HFFc6 (cell line): ENCODE results near the gene RAB27A. TPM values are rescaled to one million over a fixed set of nuclear protein-coding genes. Genes with fewer than 3 reads are reported as not detected.
"Not testable (repeated sequence)": the region's sequence is repeated elsewhere in the genome, so short reads cannot be mapped to it uniquely, and the experiment has no call there.

ENCODE experiments used
- DNase-seq: peaks from one replicate; pipeline ENCODE4 v3.0.0-alpha.2; 2018
- H3K27ac Mint-ChIP-seq: 2 replicates; pipeline ENCODE4 v1.8.0; 2020; ENCODE audit warnings: mild to moderate bottlenecking, mixed read lengths
- H3K27me3 Mint-ChIP-seq: 2 replicates; pipeline ENCODE4 v1.8.0; 2021; ENCODE audit warnings: mild to moderate bottlenecking, moderate library complexity, mixed read lengths; ENCODE audit not compliant: insufficient read depth
- H3K36me3 Mint-ChIP-seq: 2 replicates; pipeline ENCODE4 v1.8.0; 2021; ENCODE audit warnings: low read depth, mixed read lengths
- H3K4me1 Mint-ChIP-seq: 2 replicates; pipeline ENCODE4 v1.8.0; 2020; ENCODE audit warnings: low read depth, mixed read lengths
- H3K4me3 Mint-ChIP-seq: 2 replicates; pipeline ENCODE4 v1.8.0; 2020; ENCODE audit warnings: mild to moderate bottlenecking, moderate library complexity, mixed read lengths
- H3K9me3 Mint-ChIP-seq: 2 replicates; pipeline ENCODE4 v1.8.0; 2020; ENCODE audit warnings: mild to moderate bottlenecking, mixed read lengths
- total RNA-seq, 6 experiments: library from RNA; stranded (reverse); fragmentation: NEBNext Ultra II Directional; extraction: Animal tissue kit (Norgen Biotek cat#: 25700); gene quantifications; 2 replicates in 1 of 6; 3 replicates in 5 of 6; pipeline ENCODE4 v1.2.3, GENCODE V29; 2021
- TF ChIP-seq, protein P1 (sequence below): fragments of 200-600 bp; sonication (generic); IDR thresholded peaks from 2 replicates; pipeline ENCODE4 v1.5.0; 2021; ENCODE audit warnings: antibody characterized with exemption, mild to moderate bottlenecking

The RAB27A gene
- total RNA-seq, 6 experiments from 2014 or later = 6.9 to 13.7 (median 13.0) TPM

DNA sequence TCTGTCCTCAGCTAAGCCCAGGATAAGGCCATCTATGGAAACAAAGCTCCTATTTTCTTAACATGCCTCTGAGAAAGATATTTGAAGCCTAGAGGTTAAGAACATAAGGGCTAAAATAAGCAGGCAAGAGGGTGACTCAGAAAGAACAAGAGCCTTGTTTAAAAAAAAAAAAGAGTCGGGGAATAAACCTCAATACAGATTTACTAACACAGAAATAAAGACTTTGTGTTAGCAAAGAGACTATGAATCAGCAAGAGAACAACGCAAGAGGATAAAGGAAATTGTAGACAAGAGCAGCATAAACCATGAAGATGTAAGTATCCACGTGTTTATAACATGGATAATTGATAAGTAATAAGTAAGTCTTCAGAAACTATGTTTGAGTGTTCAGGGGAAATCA lies 36.0 kb downstream of the RAB27A start:
- Mint-ChIP-seq H3K27ac (peak overlapping the region; percentile 70), H3K4me1 (peaks cover 46% of the 10 kb centered on the region), H3K4me3 (peak overlapping the region; percentile 30), H3K9me3 (no peaks in the 10 kb centered on the region; the same call in 1 of the 2 replicates), H3K36me3 (peaks cover 7% of the 10 kb centered on the region), H3K27me3 (no peaks in the 10 kb centered on the region)
- TF ChIP-seq, protein P1, sequence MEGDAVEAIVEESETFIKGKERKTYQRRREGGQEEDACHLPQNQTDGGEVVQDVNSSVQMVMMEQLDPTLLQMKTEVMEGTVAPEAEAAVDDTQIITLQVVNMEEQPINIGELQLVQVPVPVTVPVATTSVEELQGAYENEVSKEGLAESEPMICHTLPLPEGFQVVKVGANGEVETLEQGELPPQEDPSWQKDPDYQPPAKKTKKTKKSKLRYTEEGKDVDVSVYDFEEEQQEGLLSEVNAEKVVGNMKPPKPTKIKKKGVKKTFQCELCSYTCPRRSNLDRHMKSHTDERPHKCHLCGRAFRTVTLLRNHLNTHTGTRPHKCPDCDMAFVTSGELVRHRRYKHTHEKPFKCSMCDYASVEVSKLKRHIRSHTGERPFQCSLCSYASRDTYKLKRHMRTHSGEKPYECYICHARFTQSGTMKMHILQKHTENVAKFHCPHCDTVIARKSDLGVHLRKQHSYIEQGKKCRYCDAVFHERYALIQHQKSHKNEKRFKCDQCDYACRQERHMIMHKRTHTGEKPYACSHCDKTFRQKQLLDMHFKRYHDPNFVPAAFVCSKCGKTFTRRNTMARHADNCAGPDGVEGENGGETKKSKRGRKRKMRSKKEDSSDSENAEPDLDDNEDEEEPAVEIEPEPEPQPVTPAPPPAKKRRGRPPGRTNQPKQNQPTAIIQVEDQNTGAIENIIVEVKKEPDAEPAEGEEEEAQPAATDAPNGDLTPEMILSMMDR = no peak
- DNase-seq = peak; percentile 40

GRCh38 chr15:55252201-55252600 lies 37.4 kb downstream of the RAB27A start:
- not testable (repeated sequence) for DNase-seq, H3K27me3 Mint-ChIP-seq, H3K27ac Mint-ChIP-seq, H3K36me3 Mint-ChIP-seq, H3K9me3 Mint-ChIP-seq, H3K4me3 Mint-ChIP-seq
- peaks cover 44% of the 10 kb centered on the region for H3K4me1 Mint-ChIP-seq

GRCh38 chr15:55250941-55251340 lies 38.7 kb downstream of the RAB27A start:
- H3K27ac Mint-ChIP-seq = no peak overlapping the region
- no peak overlapping the region for H3K4me3 Mint-ChIP-seq
- H3K9me3 Mint-ChIP-seq = no peaks in the 10 kb centered on the region
- H3K4me1 Mint-ChIP-seq = peaks cover 31% of the 10 kb centered on the region
- no peak for DNase-seq
- H3K36me3 Mint-ChIP-seq = no peaks in the 10 kb centered on the region; the same call in 1 of the 2 replicates
- TF ChIP-seq, protein P1 = no peak
- no peaks in the 10 kb centered on the region for H3K27me3 Mint-ChIP-seq

GRCh38 chr15:55250392-55250791 lies 39.2 kb downstream of the RAB27A start:
- Mint-ChIP-seq H3K9me3 (no peaks in the 10 kb centered on the region), H3K27ac (no peak overlapping the region), H3K4me3 (no peak overlapping the region), H3K36me3 (no peaks in the 10 kb centered on the region), H3K27me3 (no peaks in the 10 kb centered on the region), H3K4me1 (peaks cover 25% of the 10 kb centered on the region)
- DNase-seq = peak; percentile 38
- TF ChIP-seq, protein P1 = no peak

DNA sequence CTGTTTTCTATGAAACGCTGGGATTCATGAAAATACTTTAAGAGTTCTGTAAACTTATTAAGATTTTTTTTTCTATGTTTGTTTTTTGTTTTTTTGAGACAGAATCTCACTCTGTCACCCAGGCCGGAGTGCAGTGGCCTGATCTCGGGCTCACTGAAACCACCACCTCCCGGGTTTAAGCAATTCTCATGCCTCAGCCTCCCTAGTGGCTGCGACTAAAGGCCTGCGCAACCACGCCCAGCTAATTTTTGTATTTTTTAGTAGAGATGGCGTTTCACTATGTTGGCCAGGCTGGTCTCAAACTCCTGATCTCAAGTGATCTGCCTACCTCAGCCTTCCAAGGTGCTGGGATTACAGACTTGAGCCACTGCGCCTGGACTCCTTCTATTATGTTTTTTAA lies 39.7 kb downstream of the RAB27A start:
- peaks cover 20% of the 10 kb centered on the region for H3K4me1 Mint-ChIP-seq
- H3K4me3 Mint-ChIP-seq, H3K9me3 Mint-ChIP-seq, DNase-seq, H3K36me3 Mint-ChIP-seq, H3K27ac Mint-ChIP-seq, H3K27me3 Mint-ChIP-seq: not testable (repeated sequence)

GRCh38 chr15:55248895-55249294 lies 40.7 kb downstream of the RAB27A start:
- TF ChIP-seq, protein P1 = no peak
- no peaks in the 10 kb centered on the region for H3K9me3 Mint-ChIP-seq
- peaks cover 19% of the 10 kb centered on the region for H3K4me1 Mint-ChIP-seq
- no peaks in the 10 kb centered on the region for H3K36me3 Mint-ChIP-seq
- no peak overlapping the region for H3K27ac Mint-ChIP-seq
- no peak for DNase-seq
- H3K27me3 Mint-ChIP-seq = no peaks in the 10 kb centered on the region
- H3K4me3 Mint-ChIP-seq = no peak overlapping the region
